ENCODE data around the gene TIE1. TPM values are rescaled to one million over a fixed set of nuclear protein-coding genes. Genes with fewer than 3 reads are reported as not detected.

The TIE1 gene
- total RNA-seq, 1 donor from 2014 or later: 0.36 TPM

DNA sequence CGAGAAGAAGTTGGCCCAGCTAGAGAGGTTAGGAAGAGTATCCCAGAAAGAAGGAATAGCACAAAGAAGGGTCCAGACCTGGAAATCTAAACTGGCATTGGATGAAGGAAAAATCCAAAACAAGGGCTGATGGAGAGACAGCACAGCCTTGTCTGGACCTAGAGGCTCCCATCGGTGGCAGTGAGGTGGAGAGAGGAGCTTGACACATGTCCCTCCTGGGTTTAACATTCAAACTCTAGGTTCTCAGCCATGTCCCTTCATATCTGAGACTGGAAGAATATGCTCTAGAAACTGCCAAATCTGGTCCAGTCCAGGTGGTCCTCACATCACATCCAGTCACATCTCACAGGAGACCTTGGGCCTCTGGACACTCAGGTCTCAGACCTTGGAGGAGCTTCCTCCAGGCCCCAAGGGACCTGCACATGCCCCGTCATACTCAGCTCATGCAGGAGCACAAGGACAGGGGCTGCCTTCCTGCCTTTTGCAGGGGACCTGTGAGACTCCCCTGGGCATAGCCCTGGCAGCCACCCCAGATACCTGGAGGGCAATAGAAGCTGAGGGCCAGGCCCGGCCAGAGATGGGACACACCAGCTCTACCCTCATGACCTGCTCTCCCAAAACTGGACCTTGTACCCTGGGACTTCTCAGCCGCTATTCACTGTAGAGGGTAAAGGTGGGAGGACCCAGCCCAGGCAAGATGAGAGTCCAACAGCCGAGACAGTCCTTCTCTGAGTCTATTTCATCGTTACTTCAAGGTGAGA, 23.5 kb upstream of the TIE1 start:
- DNase-seq (ENCODE audit: low spot score): no peak
- intact Hi-C loops (cut with micrococcal nuclease): no loop called here
- Mint-ChIP-seq H3K27ac (no peak overlapping the region), H3K4me1 (ENCODE audit: low read depth) (peaks cover 12% of the 10 kb centered on the region), H3K4me3 (no peak overlapping the region), H3K36me3 (ENCODE audit: low read depth) (peaks cover 5% of the 10 kb centered on the region), H3K9me3 (peaks cover 5% of the 10 kb centered on the region), H3K27me3 (ENCODE audit: insufficient read depth) (peaks cover 7% of the 10 kb centered on the region)

GRCh38 chr1:43279161-43279560, 21.6 kb upstream of the TIE1 start:
- Mint-ChIP-seq H3K4me1 (ENCODE audit: low read depth) (peaks cover 11% of the 10 kb centered on the region), H3K9me3 (peaks cover 5% of the 10 kb centered on the region), H3K27ac (no peak overlapping the region), H3K4me3 (no peak overlapping the region), H3K27me3 (ENCODE audit: insufficient read depth) (peaks cover 7% of the 10 kb centered on the region), H3K36me3 (ENCODE audit: low read depth) (peaks cover 5% of the 10 kb centered on the region)
- intact Hi-C loops (cut with micrococcal nuclease): no loop called here
- DNase-seq (ENCODE audit: low spot score): no peak

DNA sequence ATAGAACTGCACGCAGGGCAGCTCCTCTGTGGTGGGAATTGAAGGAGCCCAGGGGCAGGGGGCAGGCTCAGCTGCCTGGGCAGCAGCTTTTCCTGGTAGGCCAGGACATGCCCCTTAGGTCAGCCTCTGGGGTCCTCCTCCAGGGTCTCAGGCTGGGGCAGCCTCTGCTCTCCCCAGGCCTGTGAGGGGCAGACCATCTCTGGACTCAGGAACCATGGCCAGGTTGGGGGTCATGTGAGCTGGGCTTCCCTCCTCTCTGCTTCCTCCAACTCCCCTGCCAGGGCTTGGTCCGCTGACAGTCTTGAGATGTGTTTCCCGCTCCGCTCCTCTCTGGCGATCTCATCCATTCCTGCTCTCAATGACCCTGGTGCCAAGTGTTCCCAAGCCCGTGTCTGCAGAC, 21.1 kb upstream of the TIE1 start:
- no peaks in the 10 kb centered on the region for H3K9me3 Mint-ChIP-seq
- intact Hi-C loops (cut with micrococcal nuclease): no loop called here
- no peak for DNase-seq (ENCODE audit: low spot score)
- peaks cover 6% of the 10 kb centered on the region for H3K4me1 Mint-ChIP-seq (ENCODE audit: low read depth)
- H3K4me3 Mint-ChIP-seq: no peak overlapping the region
- H3K27me3 Mint-ChIP-seq (ENCODE audit: insufficient read depth): peaks cover 7% of the 10 kb centered on the region
- no peaks in the 10 kb centered on the region for H3K36me3 Mint-ChIP-seq (ENCODE audit: low read depth)
- no peak overlapping the region for H3K27ac Mint-ChIP-seq

- Mint-ChIP-seq H3K27ac (no peak overlapping the region), H3K4me3 (no peak overlapping the region), H3K4me1 (ENCODE audit: low read depth) (no peaks in the 10 kb centered on the region), H3K27me3 (ENCODE audit: insufficient read depth) (peaks cover 7% of the 10 kb centered on the region), H3K9me3 (no peaks in the 10 kb centered on the region), H3K36me3 (ENCODE audit: low read depth) (no peaks in the 10 kb centered on the region)
- intact Hi-C loops (cut with micrococcal nuclease): no loop called here
- no peak for DNase-seq (ENCODE audit: low spot score)
These were observed 20.1 kb upstream of the TIE1 start for GRCh38 chr1:43280692-43281091.

GRCh38 chr1:43282220-43283195, 18.3 kb upstream of the TIE1 start:
- no peaks in the 10 kb centered on the region for H3K9me3 Mint-ChIP-seq
- no peaks in the 10 kb centered on the region for H3K4me1 Mint-ChIP-seq (ENCODE audit: low read depth)
- intact Hi-C loops (cut with micrococcal nuclease): no loop called here
- no peak for DNase-seq (ENCODE audit: low spot score)
- no peaks in the 10 kb centered on the region for H3K36me3 Mint-ChIP-seq (ENCODE audit: low read depth)
- H3K27me3 Mint-ChIP-seq (ENCODE audit: insufficient read depth): peaks cover 11% of the 10 kb centered on the region
- no peak overlapping the region for H3K4me3 Mint-ChIP-seq
- H3K27ac Mint-ChIP-seq: no peak overlapping the region

GRCh38 chr1:43284065-43284464, 16.7 kb upstream of the TIE1 start:
- peaks cover 19% of the 10 kb centered on the region for H3K27me3 Mint-ChIP-seq (ENCODE audit: insufficient read depth)
- H3K4me1 Mint-ChIP-seq (ENCODE audit: low read depth): no peaks in the 10 kb centered on the region
- H3K36me3 Mint-ChIP-seq (ENCODE audit: low read depth): no peaks in the 10 kb centered on the region
- H3K4me3 Mint-ChIP-seq: no peak overlapping the region
- intact Hi-C loops (cut with micrococcal nuclease): no loop called here
- H3K27ac Mint-ChIP-seq: no peak overlapping the region
- no peaks in the 10 kb centered on the region for H3K9me3 Mint-ChIP-seq
- DNase-seq (ENCODE audit: low spot score): no peak

DNA sequence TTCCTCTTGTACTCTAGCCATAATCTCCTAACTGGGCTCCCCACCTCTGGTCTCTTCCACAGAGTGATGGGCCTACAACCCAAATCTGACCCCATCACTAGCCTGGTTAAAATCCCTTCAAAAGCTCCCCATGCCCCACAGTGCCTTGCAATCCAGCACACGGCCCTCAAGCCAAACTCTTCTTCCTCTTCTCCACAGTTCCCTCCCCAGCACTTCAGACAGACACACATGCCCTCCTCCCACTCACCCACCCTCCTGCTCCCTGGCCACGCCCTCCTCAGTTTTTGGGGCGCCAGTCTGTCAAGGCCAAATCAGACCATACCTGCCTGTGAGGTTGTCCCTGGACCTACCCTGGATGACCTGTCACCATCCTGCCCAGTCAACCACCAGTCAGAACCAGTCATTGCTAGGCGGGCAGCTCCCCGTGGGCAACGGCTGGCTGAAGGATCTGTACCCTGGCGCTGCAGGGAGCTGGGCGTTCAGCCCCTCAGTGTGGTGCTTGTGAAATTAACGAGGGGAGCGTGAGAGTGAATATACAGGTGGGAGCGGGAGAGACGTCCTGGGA, 16.2 kb upstream of the TIE1 start:
- intact Hi-C loops (cut with micrococcal nuclease): no loop called here
- DNase-seq (ENCODE audit: low spot score): no peak
- no peaks in the 10 kb centered on the region for H3K4me1 Mint-ChIP-seq (ENCODE audit: low read depth)
- H3K9me3 Mint-ChIP-seq: no peaks in the 10 kb centered on the region
- H3K36me3 Mint-ChIP-seq (ENCODE audit: low read depth): no peaks in the 10 kb centered on the region
- peaks cover 19% of the 10 kb centered on the region for H3K27me3 Mint-ChIP-seq (ENCODE audit: insufficient read depth)
- H3K4me3 Mint-ChIP-seq: no peak overlapping the region
- H3K27ac Mint-ChIP-seq: no peak overlapping the region

GRCh38 chr1:43285269-43285990, 15.4 kb upstream of the TIE1 start, which contains the start of gene C1orf210:
Gene C1orf210 (minus strand): TSS chr1:43285581. CDS start chr1:43283270, 2,311 bp downstream.
- no peak within 1 kb of the TSS for H3K27ac Mint-ChIP-seq

GRCh38 chr1:43286115-43286514, 14.7 kb upstream of the TIE1 start:
- Mint-ChIP-seq H3K27me3 (ENCODE audit: insufficient read depth) (peaks cover 14% of the 10 kb centered on the region), H3K27ac (no peak overlapping the region), H3K4me1 (ENCODE audit: low read depth) (no peaks in the 10 kb centered on the region), H3K36me3 (ENCODE audit: low read depth) (no peaks in the 10 kb centered on the region), H3K4me3 (no peak overlapping the region), H3K9me3 (no peaks in the 10 kb centered on the region)
- DNase-seq (ENCODE audit: low spot score): no peak
- intact Hi-C loops (cut with micrococcal nuclease): no loop called here

More at GRCh38 chr1:43285269-43285990, 15.4 kb upstream of the TIE1 start, which contains the start of gene C1orf210:
- Mint-ChIP-seq H3K4me1 (ENCODE audit: low read depth) (no peaks in the 10 kb centered on the region), H3K27me3 (ENCODE audit: insufficient read depth) (peaks cover 15% of the 10 kb centered on the region), H3K36me3 (ENCODE audit: low read depth) (no peaks in the 10 kb centered on the region), H3K9me3 (no peaks in the 10 kb centered on the region), H3K4me3 (no peak within 1 kb of the TSS)
- no peak for DNase-seq (ENCODE audit: low spot score)
- intact Hi-C loops (cut with micrococcal nuclease): no loop called here

DNA sequence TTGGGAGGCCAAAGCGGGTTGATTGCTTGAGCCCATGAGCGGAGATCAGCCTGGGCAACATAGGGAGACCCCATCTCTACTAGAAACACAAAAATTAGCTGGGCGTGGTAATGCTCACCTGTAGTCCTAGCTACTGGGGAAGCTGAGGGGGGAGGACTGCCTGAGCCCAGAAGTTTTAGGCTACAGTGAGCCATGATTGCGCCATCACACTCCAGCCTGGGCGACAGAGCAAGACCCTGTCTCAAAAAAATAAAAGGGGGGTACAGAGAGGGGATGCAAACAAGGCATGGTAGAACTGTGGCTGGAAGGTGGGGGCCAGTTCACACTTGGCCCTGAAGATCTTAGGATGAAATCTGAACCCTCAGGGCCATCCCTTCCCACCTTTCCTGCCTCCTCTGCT, 14.2 kb upstream of the TIE1 start:
- no peak overlapping the region for H3K27ac Mint-ChIP-seq
- no peak for DNase-seq (ENCODE audit: low spot score)
- no peaks in the 10 kb centered on the region for H3K4me1 Mint-ChIP-seq (ENCODE audit: low read depth)
- intact Hi-C loops (cut with micrococcal nuclease): no loop called here
- H3K4me3 Mint-ChIP-seq: no peak overlapping the region
- H3K27me3 Mint-ChIP-seq (ENCODE audit: insufficient read depth): peaks cover 14% of the 10 kb centered on the region
- H3K36me3 Mint-ChIP-seq (ENCODE audit: low read depth): no peaks in the 10 kb centered on the region
- H3K9me3 Mint-ChIP-seq: no peaks in the 10 kb centered on the region

GRCh38 chr1:43288058-43288784, 12.6 kb upstream of the TIE1 start:
- Mint-ChIP-seq H3K36me3 (ENCODE audit: low read depth) (no peaks in the 10 kb centered on the region), H3K27ac (no peak overlapping the region), H3K4me1 (ENCODE audit: low read depth) (no peaks in the 10 kb centered on the region), H3K4me3 (no peak overlapping the region), H3K9me3 (no peaks in the 10 kb centered on the region), H3K27me3 (ENCODE audit: insufficient read depth) (peaks cover 14% of the 10 kb centered on the region)
- DNase-seq (ENCODE audit: low spot score): no peak
- intact Hi-C loops (cut with micrococcal nuclease): no loop called here
